HepG2 (cell line): ENCODE results near the gene CNTFR. TPM values are rescaled to one million over a fixed set of nuclear protein-coding genes. Genes with fewer than 3 reads are reported as not detected.
A peak's percentile ranks its signal among the peaks of the same experiment; 100 is the strongest.

Source experiments
- ATF7-NPFF ChIP-seq: sonication (generic); formaldehyde crosslinking; IDR thresholded peaks from 2 replicates; pipeline ENCODE4 v1.8.1; 2023; ENCODE audit warnings: mild to moderate bottlenecking, low read depth, missing genetic modification reagents, moderate library complexity
- CCDC6 ChIP-seq: sonication (generic); formaldehyde crosslinking; IDR thresholded peaks from 2 replicates; pipeline ENCODE4 v1.8.1; 2022; ENCODE audit warnings: mild to moderate bottlenecking, missing genetic modification reagents, moderate library complexity
- RFXANK ChIP-seq: IDR thresholded peaks from 2 replicates; pipeline ENCODE4 v1.6.1; 2016
- TEAD2 ChIP-seq: sonication (generic); formaldehyde crosslinking; IDR thresholded peaks from 2 replicates; pipeline ENCODE4 v1.9.0; 2021; ENCODE audit warnings: missing genetic modification reagents
- TMF1 ChIP-seq: sonication (generic); formaldehyde crosslinking; IDR thresholded peaks from 2 replicates; pipeline ENCODE4 v1.8.1; 2022; ENCODE audit warnings: low read depth, missing genetic modification reagents
- ZIK1 ChIP-seq: sonication (generic); formaldehyde crosslinking; IDR thresholded peaks from 2 replicates; pipeline ENCODE4 v1.5.0; 2020; ENCODE audit warnings: mild to moderate bottlenecking, low read depth, missing genetic modification reagents, borderline replicate concordance
- ZNF20 ChIP-seq: sonication (generic); formaldehyde crosslinking; IDR thresholded peaks from 2 replicates; pipeline ENCODE4 v1.4.0; 2020; ENCODE audit warnings: mild to moderate bottlenecking, moderate library complexity, missing genetic modification reagents
- ZNF232 ChIP-seq: sonication (generic); formaldehyde crosslinking; IDR thresholded peaks from 2 replicates; pipeline ENCODE4 v1.4.0; 2020; ENCODE audit warnings: missing genetic modification reagents, borderline replicate concordance
- ZNF616 ChIP-seq: sonication (generic); formaldehyde crosslinking; IDR thresholded peaks from 2 replicates; pipeline ENCODE4 v1.5.0; 2020; ENCODE audit warnings: low read depth, mild to moderate bottlenecking, missing genetic modification reagents
- polyA plus RNA-seq, 8 experiments: library from polyadenylated mRNA; depleted of rRNA in 3 of 8; stranded (reverse) in 7 of 8; unstranded in 1 of 8; fragments of >200 nt; fragmentation: Illumina TruSeq in 4 of 8; extraction: Trizol in 4 of 8; gene quantifications; 2 replicates each; pipeline versions ENCODE4 v1.2.1 to v1.2.3, GENCODE V29; 2011 to 2016; ENCODE audit warnings: low read depth in 4 of 8, missing spikeins in 1 of 8, mixed read lengths in 1 of 8; ENCODE audit not compliant: insufficient read depth in 1 of 8
- total RNA-seq, 5 experiments: library from RNA; depleted of rRNA; stranded (reverse); fragments of >200 nt; fragmentation: Illumina TruSeq; extraction: Trizol; gene quantifications; 2 replicates each; pipeline ENCODE4 v1.2.3, GENCODE V29; 2016; ENCODE audit warnings: low read depth in 1 of 5
- TF ChIP-seq, protein P1 (sequence below): sonication (generic); formaldehyde crosslinking; IDR thresholded peaks from 2 replicates; pipeline ENCODE4 v1.5.0; 2020; ENCODE audit warnings: missing genetic modification reagents

Gene CNTFR
- total and polyA plus RNA-seq, 2 of the 13 experiments (the other 11 are each of a cell fraction or from before 2014, with no cell fraction given): not detected

DNA sequence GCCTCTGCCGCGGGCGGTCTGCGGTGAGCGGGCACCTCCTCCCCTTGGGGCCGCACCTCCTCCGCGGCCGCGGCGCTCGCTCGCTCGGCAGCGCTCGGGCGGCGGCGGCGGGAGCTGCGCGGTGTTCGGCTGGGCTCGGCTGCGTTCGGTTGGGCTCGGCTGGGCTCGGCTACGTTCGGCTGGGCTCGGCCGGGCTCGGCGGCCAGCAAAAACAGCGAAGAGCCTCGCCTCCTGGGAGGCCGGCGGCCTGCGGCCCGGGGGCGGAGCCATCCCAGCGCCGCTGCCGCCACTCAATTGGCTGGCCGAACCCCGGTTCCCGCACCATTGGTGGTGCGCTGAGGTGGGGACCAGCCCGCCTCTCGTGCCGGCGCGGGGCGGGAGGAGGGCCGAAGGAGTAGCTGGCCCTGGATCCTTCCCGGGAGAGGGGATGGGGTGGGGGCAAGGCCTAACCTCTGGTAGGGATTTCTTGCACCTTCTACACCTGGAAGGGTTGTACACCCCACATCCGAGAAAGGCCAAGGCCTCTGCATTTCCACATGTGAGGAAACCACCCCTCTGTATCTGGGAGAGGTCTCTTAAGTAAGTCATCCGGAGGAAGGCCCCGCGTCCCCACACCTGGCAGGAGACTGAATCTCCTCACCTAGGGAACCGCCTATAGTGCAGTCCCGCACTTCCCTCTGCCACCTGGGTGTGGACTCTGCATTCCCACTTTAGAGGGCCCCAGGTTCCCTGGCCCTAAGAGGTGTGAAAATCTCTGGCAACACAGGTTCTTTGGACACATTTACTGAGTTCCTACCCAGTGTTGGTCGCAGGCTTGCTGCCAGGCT, 66.3 kb downstream of the CNTFR start, which contains the start of gene ENHO (continued):
- TF ChIP-seq ATF7-NPFF (CRISPR knock-in tag) (peak; percentile 75), RFXANK (CRISPR knock-in tag) (no peak), TMF1 (CRISPR knock-in tag) (no peak), ZNF20 (CRISPR knock-in tag) (no peak), CCDC6 (CRISPR knock-in tag) (peak; percentile 66), ZNF232 (no peak), ZIK1 (CRISPR knock-in tag) (no peak), ZNF616 (CRISPR knock-in tag) (no peak), TEAD2 (no peak)
- TF ChIP-seq, protein P1, sequence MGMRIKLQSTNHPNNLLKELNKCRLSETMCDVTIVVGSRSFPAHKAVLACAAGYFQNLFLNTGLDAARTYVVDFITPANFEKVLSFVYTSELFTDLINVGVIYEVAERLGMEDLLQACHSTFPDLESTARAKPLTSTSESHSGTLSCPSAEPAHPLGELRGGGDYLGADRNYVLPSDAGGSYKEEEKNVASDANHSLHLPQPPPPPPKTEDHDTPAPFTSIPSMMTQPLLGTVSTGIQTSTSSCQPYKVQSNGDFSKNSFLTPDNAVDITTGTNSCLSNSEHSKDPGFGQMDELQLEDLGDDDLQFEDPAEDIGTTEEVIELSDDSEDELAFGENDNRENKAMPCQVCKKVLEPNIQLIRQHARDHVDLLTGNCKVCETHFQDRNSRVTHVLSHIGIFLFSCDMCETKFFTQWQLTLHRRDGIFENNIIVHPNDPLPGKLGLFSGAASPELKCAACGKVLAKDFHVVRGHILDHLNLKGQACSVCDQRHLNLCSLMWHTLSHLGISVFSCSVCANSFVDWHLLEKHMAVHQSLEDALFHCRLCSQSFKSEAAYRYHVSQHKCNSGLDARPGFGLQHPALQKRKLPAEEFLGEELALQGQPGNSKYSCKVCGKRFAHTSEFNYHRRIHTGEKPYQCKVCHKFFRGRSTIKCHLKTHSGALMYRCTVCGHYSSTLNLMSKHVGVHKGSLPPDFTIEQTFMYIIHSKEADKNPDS (CRISPR knock-in tag): no peak
